ENCODE data around the gene PTTG1IP.

Gene PTTG1IP

DNA sequence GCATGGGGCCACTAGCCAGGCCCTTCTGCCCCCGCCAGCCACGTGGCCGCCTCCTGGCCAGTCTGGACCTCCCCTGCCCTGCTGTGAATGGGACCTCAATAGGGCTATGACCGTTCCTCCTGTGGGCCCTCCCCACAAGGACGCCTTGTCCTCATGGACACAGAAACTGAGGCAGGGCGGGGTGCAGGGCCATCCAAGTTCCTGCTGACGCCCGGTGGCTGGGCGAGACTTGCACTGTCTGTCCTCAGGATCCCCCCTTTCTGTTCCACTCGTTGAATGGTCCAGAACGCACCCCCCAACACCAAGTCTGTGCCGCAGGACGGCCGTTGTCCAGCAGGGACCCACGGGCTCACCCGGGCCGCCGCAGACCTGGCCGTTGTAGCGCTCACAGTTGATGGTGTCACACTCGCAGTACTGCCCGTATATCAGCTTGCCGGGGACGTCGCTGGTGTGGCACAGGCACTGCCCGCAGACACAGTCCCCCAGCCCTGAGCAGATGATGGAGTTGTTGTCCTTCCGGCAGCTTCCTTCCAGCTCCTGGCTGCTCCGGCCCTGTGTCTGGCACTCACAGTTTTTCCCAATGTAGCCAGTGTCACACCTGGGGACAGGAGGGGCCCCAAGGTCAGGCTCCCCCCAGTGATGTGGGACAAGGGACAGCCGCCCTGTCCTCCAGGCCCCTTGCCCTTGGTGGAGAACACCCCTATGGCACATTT lies 16.3 kb upstream of the PTTG1IP start:
- WGBS, result 92% methylated on average over 29 of the region's 29 CpGs

DNA sequence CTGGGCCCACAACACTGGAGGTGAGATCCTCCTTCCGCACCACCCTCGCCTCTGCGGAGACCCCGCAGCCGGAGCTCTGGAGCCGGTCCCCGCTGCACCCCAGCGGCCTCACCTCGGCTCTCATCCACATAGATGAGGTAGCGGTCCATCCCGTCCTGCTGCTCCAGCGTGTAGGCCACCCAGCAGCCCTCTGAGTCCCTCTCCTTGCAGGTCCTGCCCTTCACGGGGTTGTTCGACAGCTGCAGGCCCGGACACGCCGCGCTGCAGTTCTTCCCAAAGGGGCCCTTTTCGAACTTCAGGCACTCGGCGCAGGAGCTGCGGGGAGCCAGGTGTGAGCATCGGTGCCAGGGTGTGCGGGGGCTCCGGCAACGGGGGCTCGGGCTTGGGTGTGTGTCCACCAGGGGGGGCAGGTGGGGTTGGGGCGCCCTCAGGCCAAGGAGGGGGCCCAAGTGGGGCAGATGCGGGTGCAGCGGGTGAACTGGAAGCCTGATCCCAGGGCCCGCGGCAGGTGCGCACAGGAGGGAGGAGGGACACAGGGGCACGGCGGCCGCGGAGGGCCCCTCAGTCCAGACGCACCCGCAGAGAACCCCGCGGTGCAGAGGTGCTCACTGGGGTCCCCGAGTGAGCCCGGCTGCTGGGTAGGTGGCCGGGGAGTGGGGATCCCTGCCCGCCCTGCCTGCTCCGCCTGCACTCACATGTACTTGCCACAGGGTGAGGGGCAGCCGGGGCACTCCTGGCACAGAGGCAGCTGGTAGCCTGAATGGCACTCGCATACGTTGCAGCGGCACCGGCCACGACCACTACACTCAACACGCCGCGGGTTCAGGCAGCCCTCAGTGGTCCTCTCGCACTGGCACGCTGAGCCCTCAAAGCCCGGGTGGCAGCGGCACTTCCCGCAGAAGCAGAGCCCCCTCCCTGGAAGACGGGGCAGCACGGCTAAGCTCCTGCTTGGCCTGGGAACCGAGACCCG lies 15.4 kb upstream of the PTTG1IP start:
- H3K27ac ChIP-seq (ENCODE audit: low read length, poor library complexity, severe bottlenecking), result no peak overlapping the region
- H2BK12ac ChIP-seq (ENCODE audit: low read length in 2 of 2), result no peak overlapping the region
- H3K14ac ChIP-seq (ENCODE audit: low read length in 2 of 2), result no peak overlapping the region
- no peak overlapping the region for H2BK15ac ChIP-seq (ENCODE audit: low read depth, poor library complexity, severe bottlenecking)
- H3K23ac ChIP-seq (ENCODE audit: low read length in 2 of 2), result no peak overlapping the region
- no peak overlapping the region for H3K4me2 ChIP-seq (ENCODE audit: low read length, poor library complexity, severe bottlenecking)
- no peak overlapping the region for H4K8ac ChIP-seq (ENCODE audit: low read length)
- no peak overlapping the region for H2AFZ ChIP-seq (ENCODE audit: low read depth, low read length)
- no peak overlapping the region for H2BK120ac ChIP-seq (ENCODE audit: low read depth, low read length)
- H3K4ac ChIP-seq (ENCODE audit: low read depth in 1 of 2, low read length in 2 of 2), result no peak overlapping the region
- 93% methylated on average over 62 of the region's 64 CpGs for WGBS
- H3K36me3 ChIP-seq (ENCODE audit: control insufficient read depth in 1 of 2, insufficient read depth in 2 of 2, low read depth in 1 of 2, low read length in 2 of 2), result peaks cover 0 to 4% of the 10 kb centered on the region in 2 experiments
- H3K9me3 ChIP-seq (ENCODE audit: control insufficient read depth, low read length), result no peaks in the 10 kb centered on the region
- no peaks in the 10 kb centered on the region for H3K4me1 ChIP-seq (ENCODE audit: control insufficient read depth, insufficient read depth, low read depth, low read length)
- peaks cover 51 to 73% of the 10 kb centered on the region in 2 experiments for H3K27me3 ChIP-seq (ENCODE audit: control insufficient read depth in 1 of 2, insufficient read depth in 1 of 2, low read length in 2 of 2)
- no peak overlapping the region for H3K18ac ChIP-seq (ENCODE audit: low read depth in 1 of 2, low read length in 2 of 2)
- DNase-seq, result no peak
- no peak overlapping the region for H4K91ac ChIP-seq (ENCODE audit: low read length)
- no peak overlapping the region for H3K9ac ChIP-seq (ENCODE audit: low read length)
- no peak overlapping the region for H2AK5ac ChIP-seq (ENCODE audit: low read length, severe bottlenecking)
- no peak overlapping the region for H2BK5ac ChIP-seq (ENCODE audit: low read depth, low read length, poor library complexity, severe bottlenecking)
- no peaks in the 10 kb centered on the region for H3K79me1 ChIP-seq (replicated peaks; ENCODE audit: low read length, poor library complexity, severe bottlenecking)
- no peak overlapping the region for H3K4me3 ChIP-seq (ENCODE audit: insufficient read depth in 1 of 2, low read depth in 1 of 2, low read length in 2 of 2)

More for the DNA sequence above, 16.3 kb upstream of the PTTG1IP start:
- Histone ChIP-seq H2BK5ac (ENCODE audit: low read depth, low read length, poor library complexity, severe bottlenecking) (no peak overlapping the region), H3K79me1 (replicated peaks; ENCODE audit: low read length, poor library complexity, severe bottlenecking) (no peaks in the 10 kb centered on the region), H2BK120ac (ENCODE audit: low read depth, low read length) (no peak overlapping the region), H3K27me3 (ENCODE audit: control insufficient read depth in 1 of 2, insufficient read depth in 1 of 2, low read length in 2 of 2) (peaks cover 53 to 74% of the 10 kb centered on the region in 2 experiments), H3K14ac (ENCODE audit: low read length in 2 of 2) (no peak overlapping the region), H3K36me3 (ENCODE audit: control insufficient read depth in 1 of 2, insufficient read depth in 2 of 2, low read depth in 1 of 2, low read length in 2 of 2) (no peaks in the 10 kb centered on the region), H3K4me1 (ENCODE audit: control insufficient read depth, insufficient read depth, low read depth, low read length) (peaks cover 3% of the 10 kb centered on the region), H4K91ac (ENCODE audit: low read length) (no peak overlapping the region), H3K4ac (ENCODE audit: low read depth in 1 of 2, low read length in 2 of 2) (no peak overlapping the region), H3K18ac (ENCODE audit: low read depth in 1 of 2, low read length in 2 of 2) (no peak overlapping the region), H2BK15ac (ENCODE audit: low read depth, poor library complexity, severe bottlenecking) (no peak overlapping the region), H3K4me3 (ENCODE audit: insufficient read depth in 1 of 2, low read depth in 1 of 2, low read length in 2 of 2) (no peak overlapping the region), H2BK12ac (ENCODE audit: low read length in 2 of 2) (no peak overlapping the region), H3K4me2 (ENCODE audit: low read length, poor library complexity, severe bottlenecking) (no peak overlapping the region), H3K27ac (ENCODE audit: low read length, poor library complexity, severe bottlenecking) (no peak overlapping the region), H2AFZ (ENCODE audit: low read depth, low read length) (no peak overlapping the region), H4K8ac (ENCODE audit: low read length) (no peak overlapping the region), H3K9ac (ENCODE audit: low read length) (no peak overlapping the region), H2AK5ac (ENCODE audit: low read length, severe bottlenecking) (no peak overlapping the region), H3K23ac (ENCODE audit: low read length in 2 of 2) (no peak overlapping the region), H3K9me3 (ENCODE audit: control insufficient read depth, low read length) (no peaks in the 10 kb centered on the region)
- no peak for DNase-seq

GRCh38 chr21:44887807-44888580 lies 14.5 kb upstream of the PTTG1IP start:
- Histone ChIP-seq H3K27ac (ENCODE audit: low read length, poor library complexity, severe bottlenecking) (no peak overlapping the region), H3K14ac (ENCODE audit: low read length in 2 of 2) (no peak overlapping the region), H3K27me3 (ENCODE audit: control insufficient read depth in 1 of 2, insufficient read depth in 1 of 2, low read length in 2 of 2) (peaks cover 42 to 69% of the 10 kb centered on the region in 2 experiments), H4K91ac (ENCODE audit: low read length) (no peak overlapping the region), H2AFZ (ENCODE audit: low read depth, low read length) (no peak overlapping the region), H2BK120ac (ENCODE audit: low read depth, low read length) (no peak overlapping the region), H3K23ac (ENCODE audit: low read length in 2 of 2) (no peak overlapping the region), H3K4me2 (ENCODE audit: low read length, poor library complexity, severe bottlenecking) (no peak overlapping the region), H3K18ac (ENCODE audit: low read depth in 1 of 2, low read length in 2 of 2) (no peak overlapping the region), H3K4ac (ENCODE audit: low read depth in 1 of 2, low read length in 2 of 2) (no peak overlapping the region), H2AK5ac (ENCODE audit: low read length, severe bottlenecking) (no peak overlapping the region), H4K8ac (ENCODE audit: low read length) (no peak overlapping the region), H2BK5ac (ENCODE audit: low read depth, low read length, poor library complexity, severe bottlenecking) (no peak overlapping the region), H2BK15ac (ENCODE audit: low read depth, poor library complexity, severe bottlenecking) (no peak overlapping the region), H3K9ac (ENCODE audit: low read length) (no peak overlapping the region), H3K9me3 (ENCODE audit: control insufficient read depth, low read length) (no peaks in the 10 kb centered on the region), H3K79me1 (replicated peaks; ENCODE audit: low read length, poor library complexity, severe bottlenecking) (no peaks in the 10 kb centered on the region), H3K4me1 (ENCODE audit: control insufficient read depth, insufficient read depth, low read depth, low read length) (no peaks in the 10 kb centered on the region), H3K4me3 (ENCODE audit: insufficient read depth in 1 of 2, low read depth in 1 of 2, low read length in 2 of 2) (no peak overlapping the region), H3K36me3 (ENCODE audit: control insufficient read depth in 1 of 2, insufficient read depth in 2 of 2, low read depth in 1 of 2, low read length in 2 of 2) (peaks cover 0 to 4% of the 10 kb centered on the region in 2 experiments), H2BK12ac (ENCODE audit: low read length in 2 of 2) (no peak overlapping the region)
- no peak for DNase-seq
- 92% methylated on average over 22 of the region's 24 CpGs for WGBS
